Daoy (cell line): Measurements from ENCODE around the gene LAMA5. TPM values are rescaled to one million over a fixed set of nuclear protein-coding genes. Genes with fewer than 3 reads are reported as not detected.
A peak's percentile ranks its signal among the peaks of the same experiment; 100 is the strongest.

Experiments used
- DNase-seq: peaks from one replicate; pipeline ENCODE4 v3.0.0-alpha.2; 2015; ENCODE audit warnings: low read depth
- total RNA-seq: library from RNA; depleted of rRNA; stranded (reverse); fragments of >200 nt; shearing (Covaris generic); gene quantifications from 2 replicates; pipeline ENCODE4 v1.2.3, GENCODE V29; 2014

LAMA5 gene
- total RNA-seq, 1 experiment from 2014 or later, result 3.1 TPM

GRCh38 chr20:62370807-62371587 is 3.9 kb upstream of the LAMA5 start:
- no peak for DNase-seq

- peak; percentile 95 for DNase-seq
These were observed 3.1 kb upstream of the LAMA5 start for GRCh38 chr20:62370115-62370806.

GRCh38 chr20:62369815-62370114 is 2.7 kb upstream of the LAMA5 start:
- no peak for DNase-seq

GRCh38 chr20:62368976-62369814 is 2.1 kb upstream of the LAMA5 start:
- peak; percentile 82 for DNase-seq

GRCh38 chr20:62368392-62368975 is 1.4 kb upstream of the LAMA5 start:
- DNase-seq, result peak; percentile 49

GRCh38 chr20:62367633-62368391 is 700 bp upstream of the LAMA5 start:
- peak; percentile 59 for DNase-seq

GRCh38 chr20:62366370-62367135 is 559 bp downstream of the LAMA5 start:
- no peak for DNase-seq

GRCh38 chr20:62365814-62366369 is 1.2 kb downstream of the LAMA5 start:
- peak; percentile 59 for DNase-seq

- peak; percentile 41 for DNase-seq
These were observed 2.0 kb downstream of the LAMA5 start for GRCh38 chr20:62364911-62365736.

GRCh38 chr20:62363920-62364851 is 2.9 kb downstream of the LAMA5 start:
- peak; percentile 76 for DNase-seq

GRCh38 chr20:62362991-62363919 is 3.9 kb downstream of the LAMA5 start:
- DNase-seq, result peak; percentile 51

- peak; percentile 6 for DNase-seq
These were observed 4.5 kb downstream of the LAMA5 start for GRCh38 chr20:62362590-62362940.

GRCh38 chr20:62361799-62362589 is 5.1 kb downstream of the LAMA5 start:
- peak; percentile 5 for DNase-seq

- DNase-seq, result peak; percentile 12
These were observed 6.0 kb downstream of the LAMA5 start for GRCh38 chr20:62360854-62361798.

- peak; percentile 71 for DNase-seq
These were observed 7.5 kb downstream of the LAMA5 start for GRCh38 chr20:62359491-62360121.
